GM11168 (cell line): ENCODE data around the gene C14orf132.
"Not testable (repeated sequence)": the region's sequence is repeated elsewhere in the genome, so short reads cannot be mapped to it uniquely, and the experiment has no call there.

Experiments used
- in situ Hi-C: fragments of 300-500 bp; cut with MboI; formaldehyde crosslinking; loops from one replicate; pipeline ENCODE4 v1.12.0; 2022; ENCODE audit warnings: low sequenced_read_pairs; ENCODE audit not compliant: unreplicated experiment

Gene C14orf132

DNA sequence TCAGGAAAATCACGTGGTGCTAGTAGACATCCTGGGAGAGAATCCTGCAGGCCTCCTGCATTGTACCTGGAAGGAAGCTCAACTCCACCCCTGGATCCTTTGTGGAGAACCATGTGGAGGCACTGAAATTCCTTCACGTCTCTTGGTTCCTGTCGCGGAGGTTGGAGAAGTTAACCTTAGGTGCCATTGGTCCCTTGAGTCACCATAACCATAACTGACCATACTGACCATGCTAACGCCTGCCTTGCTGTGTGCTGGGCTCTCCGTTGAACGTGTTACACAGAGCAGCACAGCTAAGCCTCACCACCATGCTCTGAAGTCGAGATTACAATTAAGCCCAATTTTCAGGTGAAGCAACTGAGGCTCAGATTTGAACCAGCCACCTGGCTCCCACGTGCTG is 18.6 kb downstream of the C14orf132 start:
- in situ Hi-C loops: no loop called here

DNA sequence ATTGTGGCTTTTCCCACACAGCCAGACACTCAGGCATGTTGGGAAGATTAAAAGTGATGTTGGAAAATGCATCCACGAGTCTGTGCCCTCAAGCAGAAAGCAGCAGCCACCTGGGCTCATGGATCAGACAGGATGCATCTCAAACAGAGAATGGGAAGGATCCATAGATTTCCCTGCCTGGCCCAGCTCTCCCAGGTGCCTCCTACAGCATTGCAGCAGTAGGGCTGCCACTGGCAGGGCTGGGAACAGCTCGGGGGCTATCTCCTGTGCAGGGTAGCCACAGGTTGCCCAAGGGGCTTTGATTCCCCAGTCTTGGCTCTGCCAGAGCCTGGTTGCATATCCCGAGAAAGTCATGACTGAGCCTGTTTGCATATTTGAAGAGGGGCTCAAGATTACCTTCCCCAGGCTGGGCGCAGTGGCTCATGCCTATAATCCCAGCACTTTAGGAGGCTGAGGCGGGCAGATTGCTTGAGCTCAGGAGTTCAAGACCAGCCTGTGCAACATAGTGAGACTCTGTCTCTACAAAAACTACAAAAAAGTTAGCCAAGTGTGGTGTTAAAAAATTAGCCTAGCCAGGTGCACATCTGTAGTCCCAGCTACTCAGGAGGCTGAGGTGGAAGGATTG is 19.5 kb downstream of the C14orf132 start:
- in situ Hi-C loops: no loop called here

DNA sequence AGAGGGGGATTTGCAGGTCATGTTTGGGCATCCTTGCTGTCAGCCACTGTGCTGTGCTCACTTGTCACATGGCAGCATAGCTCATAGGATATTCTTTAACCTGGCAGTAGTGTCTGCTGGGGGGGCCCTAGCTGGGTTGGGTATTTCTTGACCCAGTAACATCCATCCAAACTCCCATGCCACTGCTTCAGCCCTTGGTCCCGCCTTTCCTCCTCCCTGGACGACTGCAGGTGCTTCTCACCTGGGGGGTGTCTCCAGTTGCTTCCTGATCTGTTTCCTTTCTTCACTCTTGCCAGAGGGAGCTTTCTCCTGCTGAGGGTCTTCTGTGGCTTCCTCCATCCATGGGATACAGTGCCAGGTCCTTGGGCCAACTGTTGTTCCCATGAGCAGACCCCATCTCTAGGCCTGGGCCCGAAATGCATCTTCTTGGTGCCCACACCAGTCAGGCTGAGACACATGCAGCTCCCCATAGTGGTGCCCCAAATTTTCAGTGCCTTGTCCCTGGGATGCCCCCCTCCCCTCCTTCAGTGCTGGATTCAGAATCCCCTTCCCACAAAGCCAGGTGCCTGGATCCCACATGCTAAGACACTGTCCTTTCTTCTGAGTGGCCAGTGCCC is 20.5 kb downstream of the C14orf132 start:
- in situ Hi-C loops: no loop called here

DNA sequence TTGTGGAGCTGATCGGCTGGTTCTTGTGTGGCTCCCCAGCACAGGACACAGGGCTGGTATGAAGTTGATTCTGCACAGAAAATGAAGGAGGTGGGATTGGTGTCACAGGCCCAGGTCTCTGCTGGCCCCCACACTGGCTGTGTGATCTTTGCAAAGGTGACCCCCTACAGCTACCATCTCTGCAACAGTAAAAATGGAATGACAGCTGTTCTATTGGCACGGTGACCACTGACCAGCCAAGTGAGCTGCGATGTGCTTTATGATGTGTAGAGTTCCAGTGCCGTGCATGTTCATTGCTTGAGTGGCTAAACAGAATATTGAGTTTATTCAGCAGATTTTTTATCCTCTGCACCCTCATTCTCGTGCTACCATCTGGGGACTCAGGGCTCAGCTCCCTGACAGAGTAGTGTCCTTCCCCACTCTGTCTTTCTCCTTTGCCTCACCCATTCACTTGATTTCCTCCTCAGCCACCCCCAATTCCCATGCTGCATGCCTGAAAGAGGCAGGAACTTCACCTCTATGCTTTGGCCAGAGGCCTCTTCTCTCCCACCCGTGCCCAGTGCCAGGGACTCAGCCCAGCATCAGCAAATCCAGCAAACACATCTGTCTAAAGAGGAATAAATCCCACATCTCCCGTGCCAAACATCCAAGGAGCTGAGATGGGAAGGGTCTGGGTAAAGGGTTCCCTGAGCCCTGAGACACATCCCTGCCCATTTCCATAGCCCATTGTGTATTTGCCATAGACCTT is 21.2 kb downstream of the C14orf132 start:
- in situ Hi-C loops: no loop called here

DNA sequence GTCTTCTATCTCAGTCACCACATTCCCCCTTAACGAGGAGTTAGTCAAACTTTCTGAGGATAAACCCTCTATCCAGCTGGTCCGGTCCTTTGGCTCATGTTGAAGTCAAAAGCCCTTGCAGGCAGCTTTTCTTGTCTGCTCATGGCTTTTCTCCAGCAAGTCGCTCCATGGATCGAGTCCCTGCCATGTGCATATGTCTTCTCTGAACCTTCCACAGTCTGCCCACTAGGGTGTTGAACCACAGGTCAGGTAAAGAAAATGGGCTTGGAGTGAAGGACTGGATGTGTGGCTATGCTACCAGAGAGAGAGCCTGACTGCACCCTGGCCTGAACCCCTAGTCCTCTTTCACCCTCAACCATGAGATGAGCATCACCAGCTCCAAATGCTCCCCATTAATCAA is 22.8 kb downstream of the C14orf132 start:
- in situ Hi-C loops: no loop called here

DNA sequence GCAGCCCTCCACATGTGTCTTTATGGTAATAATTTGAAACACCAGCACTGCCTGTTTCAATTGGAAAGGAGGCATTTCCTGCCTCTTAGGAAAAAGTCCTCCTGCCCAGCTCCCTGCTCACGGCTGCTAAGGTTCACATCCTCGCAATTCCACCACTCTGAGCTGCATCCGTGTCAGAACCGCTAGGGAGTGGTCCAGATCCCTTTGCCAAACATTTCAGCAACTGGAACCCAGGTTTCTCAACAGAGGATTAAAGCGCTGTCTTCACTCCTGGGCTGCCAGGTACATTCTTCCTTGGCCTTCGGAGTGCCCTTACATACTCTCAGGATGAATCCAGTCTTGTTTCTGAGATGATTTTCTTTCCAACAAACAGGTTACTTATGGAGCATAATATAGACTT is 23.3 kb downstream of the C14orf132 start:
- in situ Hi-C loops: no loop called here

DNA sequence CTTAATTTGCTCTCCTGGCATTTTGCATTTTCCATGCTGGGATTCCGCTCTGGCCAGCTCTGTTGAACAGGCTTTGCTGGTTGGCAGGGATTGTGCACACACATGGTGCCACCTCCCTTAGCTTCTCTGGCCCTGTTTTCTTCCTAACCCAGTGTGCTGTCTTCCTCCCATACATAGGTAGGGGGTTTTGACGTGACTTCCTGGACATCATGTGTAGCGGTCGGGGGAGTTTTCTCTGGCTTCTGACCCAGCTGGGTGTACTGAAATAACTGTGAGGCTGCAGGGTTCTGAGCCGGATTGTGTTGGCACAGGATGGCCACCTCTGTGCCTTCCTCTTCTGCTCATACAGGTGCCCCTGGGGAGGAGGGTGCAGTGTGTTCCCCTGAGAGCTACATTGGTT is 25.7 kb downstream of the C14orf132 start:
- in situ Hi-C loops: no loop called here

DNA sequence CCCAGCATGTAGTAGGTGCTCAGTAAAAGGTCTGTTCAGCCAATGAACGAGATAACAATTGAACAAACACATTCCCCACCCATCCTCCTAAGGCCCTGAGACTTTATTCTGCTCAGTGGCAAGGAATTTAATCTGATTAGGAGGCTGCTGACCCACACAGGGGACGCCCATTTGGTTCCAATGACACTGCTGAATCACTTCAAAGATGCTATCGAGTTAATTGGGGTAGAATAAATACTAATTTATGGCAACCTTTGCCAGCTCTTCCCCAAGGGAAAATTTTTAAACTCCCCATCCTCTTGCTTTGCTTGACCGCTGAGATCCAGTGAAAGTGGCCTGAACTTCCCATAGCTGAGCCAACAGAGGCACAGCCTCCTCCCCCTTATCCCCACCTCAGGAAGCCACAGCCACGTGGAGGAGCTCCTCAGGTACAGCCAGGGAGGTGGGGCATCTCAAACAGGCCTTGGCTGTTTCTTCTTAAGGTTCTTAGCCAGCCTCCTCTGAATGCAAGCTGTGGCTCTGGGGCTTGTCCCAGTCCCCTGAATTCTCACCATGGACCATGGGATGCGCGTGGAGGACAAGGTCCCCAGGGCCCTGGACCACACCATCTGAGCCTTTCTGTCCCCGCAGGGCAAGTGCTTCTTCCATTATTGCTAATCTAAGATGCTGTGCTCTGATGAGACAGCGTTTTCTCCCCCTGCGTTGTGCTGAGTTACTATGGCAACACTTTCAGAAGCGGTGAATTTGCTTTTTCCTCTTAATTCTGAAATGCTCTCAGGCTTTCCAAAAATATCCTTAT is 26.7 kb downstream of the C14orf132 start:
- in situ Hi-C loops: no loop called here

DNA sequence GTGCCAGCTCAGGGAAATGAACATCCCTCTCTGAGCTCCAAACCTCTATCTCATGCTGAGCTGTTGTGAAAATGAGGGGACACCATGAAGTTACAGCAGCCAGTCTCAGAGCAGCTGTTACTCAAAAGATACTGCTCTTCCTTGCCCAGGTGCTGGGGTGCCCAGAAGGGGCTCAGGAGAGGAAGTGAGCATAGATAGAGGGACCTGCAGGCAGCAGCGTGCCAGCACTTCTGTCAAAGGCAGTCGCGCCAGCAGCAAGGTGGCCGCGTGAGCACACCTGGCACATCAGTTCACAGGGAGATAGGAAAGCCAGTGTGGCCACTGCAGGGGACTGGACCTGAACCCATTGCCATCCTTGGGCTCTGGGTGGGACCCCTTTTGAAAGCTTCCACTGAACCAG is 27.8 kb downstream of the C14orf132 start:
- in situ Hi-C loops: no loop called here

DNA sequence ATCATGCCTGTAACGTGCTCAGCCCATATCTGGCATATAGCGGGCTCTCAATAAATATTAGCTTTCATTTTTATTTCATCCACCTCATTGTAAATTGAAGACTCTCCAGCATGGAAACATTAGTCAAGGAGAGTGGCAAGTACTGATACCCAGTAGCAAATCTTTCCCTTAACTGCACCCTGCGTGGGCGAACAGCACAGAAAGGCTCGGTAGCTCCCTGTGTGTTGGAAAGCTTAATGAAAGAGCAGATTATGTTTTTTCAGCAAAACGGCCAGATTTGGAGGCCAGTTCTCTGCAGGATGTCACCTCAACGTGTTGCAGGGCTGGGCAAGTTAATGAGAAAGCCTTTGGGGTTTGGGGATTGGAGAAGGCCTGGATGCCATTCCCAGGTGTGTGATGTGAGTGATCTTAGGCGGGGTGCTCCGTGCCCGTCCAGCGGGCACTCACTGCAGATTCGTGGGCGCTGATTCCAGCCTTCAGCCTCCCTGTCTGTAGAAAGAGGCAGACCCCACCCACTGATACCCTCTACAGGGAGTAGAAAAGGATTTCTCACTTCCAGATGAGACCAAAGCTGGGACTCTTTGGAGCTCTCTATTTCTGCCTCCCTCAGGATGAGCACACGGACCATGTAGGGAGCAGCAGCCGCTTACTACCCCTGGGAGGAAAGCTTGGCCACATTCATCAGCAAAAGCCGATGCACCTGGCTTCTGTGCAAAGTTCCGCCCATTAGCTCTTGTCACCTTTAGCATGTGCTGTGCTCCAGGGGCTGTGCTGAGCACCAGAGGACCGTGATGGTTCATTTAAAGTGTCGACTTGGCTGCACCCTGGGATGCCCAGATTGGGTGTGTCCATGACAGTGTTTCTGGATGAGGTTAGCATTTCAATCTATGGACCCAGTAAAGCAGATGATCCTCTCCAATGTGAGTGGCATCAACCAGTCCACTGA is 29.1 kb downstream of the C14orf132 start:
- in situ Hi-C loops: no loop called here

DNA sequence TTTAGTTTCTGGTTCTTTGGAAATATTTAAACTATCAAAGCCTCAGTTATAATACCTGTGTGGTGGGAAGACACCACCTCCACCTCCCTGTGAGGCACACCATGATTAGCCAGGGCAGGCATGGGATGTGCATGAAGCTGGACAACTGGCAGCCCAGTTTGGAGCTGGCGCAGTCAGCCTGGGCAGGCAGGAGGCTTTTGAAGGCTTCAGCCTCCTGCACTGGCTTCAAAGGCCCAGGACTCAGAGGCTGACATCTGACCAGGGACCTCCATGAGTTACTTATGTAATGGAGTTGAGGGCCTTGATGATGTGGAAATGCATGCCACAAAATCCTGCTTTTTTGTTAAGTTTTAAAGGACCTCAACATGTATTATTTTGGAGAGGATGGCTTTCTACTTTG is 30.3 kb downstream of the C14orf132 start:
- in situ Hi-C loops: no loop called here

DNA sequence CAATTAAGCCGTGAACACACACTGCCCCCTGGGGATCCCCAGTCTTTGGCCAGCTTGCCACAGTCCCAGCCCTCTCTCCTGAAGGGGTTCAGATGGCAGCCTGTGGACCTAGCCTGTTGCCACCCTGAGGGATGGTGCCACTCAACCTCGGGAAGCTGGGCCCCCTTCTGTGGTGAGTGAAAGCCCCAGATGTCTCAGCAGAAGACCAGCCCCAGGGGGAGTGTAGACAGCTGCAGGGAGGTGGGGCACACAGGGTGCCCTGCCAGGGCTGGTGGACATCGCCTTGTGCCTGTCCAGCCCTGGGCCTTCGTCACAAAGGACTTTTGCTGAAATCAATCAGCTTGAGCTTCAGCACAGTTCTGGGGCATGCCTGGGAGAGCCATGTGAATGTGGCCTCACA is 32.4 kb downstream of the C14orf132 start:
- in situ Hi-C loops: no loop called here

DNA sequence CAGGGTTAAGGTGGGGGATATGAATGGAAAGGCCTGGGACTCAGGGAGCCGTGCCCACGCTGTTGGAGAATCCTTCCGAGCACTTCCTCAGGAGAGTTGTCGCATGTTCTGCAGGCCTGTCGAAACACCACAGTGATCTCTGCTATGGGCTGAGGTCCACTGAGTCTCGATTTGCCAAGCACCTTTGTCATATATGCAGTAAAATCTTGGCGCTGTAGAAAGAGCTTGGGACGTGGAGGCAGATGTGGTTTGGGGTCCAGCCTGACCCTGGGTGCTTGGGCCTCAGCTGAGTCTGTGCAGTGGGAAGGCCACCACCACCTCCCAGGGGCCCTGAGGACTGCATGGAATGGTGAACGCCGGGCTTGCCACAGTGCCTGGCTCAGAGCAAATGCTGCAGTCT is 32.9 kb downstream of the C14orf132 start:
- in situ Hi-C loops: no loop called here

DNA sequence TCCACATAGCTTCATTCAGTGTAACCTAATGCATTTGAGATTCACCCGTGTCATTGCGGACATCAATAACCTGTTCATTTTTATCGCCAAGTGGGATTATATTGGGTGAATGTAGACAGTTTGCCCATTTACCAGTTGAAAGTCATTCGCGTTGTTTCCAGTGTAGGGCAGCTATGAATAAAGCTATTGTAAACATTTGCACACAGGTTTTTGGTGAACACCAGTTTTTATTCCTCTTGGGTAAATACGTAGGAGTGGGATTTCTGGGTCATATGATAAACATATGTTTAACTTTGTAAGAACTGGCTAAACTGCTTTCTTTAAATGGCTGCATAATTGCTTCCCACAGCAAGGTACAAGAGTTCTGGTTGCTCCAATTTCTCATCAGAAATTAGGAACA is 33.6 kb downstream of the C14orf132 start:
- in situ Hi-C loops: no loop called here

DNA sequence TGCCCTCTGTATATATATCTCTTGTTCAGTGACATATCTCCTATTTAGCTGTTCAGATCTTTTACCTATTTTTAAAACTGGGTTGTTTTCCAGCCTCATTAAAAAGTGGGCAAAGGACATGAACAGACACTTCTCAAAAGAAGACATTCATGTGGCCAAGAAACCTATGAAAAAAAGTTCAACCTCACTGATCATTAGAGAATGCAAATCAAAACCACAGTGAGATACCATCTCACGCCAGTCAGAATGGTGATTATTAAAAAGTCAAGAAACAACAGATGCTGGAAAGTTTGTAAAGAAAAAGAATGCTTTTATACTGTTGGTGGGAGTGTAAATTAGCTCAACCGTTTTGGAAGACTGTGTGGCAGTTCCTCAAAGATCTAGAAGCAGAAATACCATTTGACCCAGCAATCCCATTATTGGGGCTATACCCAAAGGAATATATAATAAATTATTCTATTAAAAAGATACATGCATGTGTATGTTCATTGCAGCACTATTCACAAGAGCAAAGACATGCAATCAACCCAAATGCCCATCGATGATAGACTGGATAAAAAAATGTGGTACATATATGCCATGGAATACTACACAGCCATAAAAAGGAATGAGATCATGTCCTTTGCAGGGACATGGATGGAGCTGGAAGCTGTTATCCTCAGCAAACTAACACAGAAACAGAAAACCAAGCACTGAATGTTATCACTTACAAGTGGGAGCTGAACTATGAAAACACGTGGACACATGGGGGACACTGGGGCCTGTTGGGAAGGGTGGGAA is 34.3 kb downstream of the C14orf132 start:
- in situ Hi-C loops: not testable (repeated sequence)

DNA sequence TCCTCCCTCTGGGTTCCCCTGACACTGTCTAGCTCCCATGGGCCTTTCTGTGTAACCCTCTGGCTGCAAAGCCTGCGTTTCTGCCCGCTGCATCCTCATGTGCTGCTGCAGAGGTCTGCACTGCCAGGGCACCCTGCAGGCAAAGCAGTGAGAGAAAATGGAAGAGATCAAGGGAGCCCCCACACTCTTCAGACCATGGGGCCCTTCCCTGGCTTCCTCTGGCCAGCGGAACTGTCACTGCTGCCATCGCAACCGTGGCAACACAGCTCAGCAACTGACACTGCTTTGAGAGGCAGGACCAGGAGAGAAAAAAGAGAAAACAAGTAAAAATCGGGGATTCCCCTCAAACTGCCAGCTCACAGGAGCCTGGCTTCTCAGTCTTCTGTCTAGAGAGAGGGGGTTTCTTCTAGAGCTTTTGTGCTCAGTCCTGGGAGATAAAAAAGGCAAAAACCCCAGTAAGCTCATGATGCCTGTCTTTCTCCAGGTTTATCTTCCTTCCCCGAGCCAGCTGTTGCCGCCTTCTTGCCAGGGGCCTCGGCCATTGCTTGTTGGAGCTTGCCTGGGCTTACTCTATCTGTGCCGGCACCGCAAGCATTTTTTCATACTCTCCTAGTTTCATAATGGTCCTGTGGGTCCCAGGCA is 38.9 kb downstream of the C14orf132 start:
- in situ Hi-C loops: loop anchor here (25.0 kb wide), 1 partner anchor 334 kb away; no protein-coding TSS in a partner anchor

DNA sequence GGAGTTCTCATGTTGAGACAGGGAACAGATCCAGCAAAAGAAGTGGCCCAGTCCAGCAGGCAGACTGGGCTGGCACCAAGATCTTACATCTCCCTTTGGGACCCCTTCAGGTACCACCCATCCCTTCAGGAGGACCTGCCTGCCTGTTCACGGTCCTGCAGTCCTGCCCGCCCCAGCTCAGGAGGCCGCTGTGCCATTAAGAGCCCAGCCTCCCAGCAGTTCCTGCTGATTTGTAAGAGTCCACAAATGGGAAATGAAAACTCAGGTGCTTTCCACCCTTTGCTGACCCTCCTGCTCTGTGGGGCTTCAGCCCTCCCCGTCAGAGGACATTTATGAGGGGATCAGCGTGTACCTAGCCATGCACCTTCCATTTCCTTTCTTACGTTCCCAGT is 39.5 kb downstream of the C14orf132 start:
- in situ Hi-C loops: loop anchor here (25.0 kb wide), 1 partner anchor 334 kb away; no protein-coding TSS in a partner anchor

DNA sequence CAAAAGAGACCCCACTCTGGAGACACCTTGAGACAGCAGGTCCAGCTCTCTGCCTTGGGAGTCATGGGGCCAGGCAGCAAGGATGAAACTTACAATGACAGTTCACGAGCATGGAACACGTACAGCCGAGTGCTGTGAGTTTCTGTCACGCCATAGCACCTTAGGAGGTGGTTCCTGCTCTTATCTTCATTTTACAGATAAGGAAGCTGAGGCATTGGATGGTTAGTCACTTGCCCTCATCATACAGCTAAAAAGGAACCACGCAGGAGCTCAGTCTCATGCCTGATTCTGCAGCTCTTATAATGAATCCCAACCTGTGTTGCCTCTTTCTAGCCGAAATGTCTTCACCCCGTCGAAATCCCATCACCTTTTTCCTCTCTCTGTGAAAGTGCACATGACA is 39.9 kb downstream of the C14orf132 start:
- in situ Hi-C loops: loop anchor here (25.0 kb wide), 1 partner anchor 333 kb away; no protein-coding TSS in a partner anchor
